B cell (primary cell): Measurements from ENCODE around the gene CEL. TPM values are rescaled to one million over a fixed set of nuclear protein-coding genes. Genes with fewer than 3 reads are reported as not detected.

ENCODE experiments used
- ATAC-seq: fragments of 200-7000 bp; cut with Tn5 transposase; one replicate; pipeline ENCODE4 v1.10.0; 2021; ENCODE audit warnings: low read depth, mild to moderate bottlenecking, moderate number of reproducible peaks, moderate library complexity
- CTCF ChIA-PET: fragments of 350-600 bp; sonication (Branson Sonifier 250); formaldehyde crosslinking; loops from one replicate; lab custom pipeline; 2021; ENCODE audit warnings: antibody characterized with exemption, inconsistent platforms; lab: Charles Lee
- POLR2A ChIA-PET: fragments of 350-600 bp; sonication (Branson Sonifier 250); formaldehyde crosslinking; loops from one replicate; lab custom pipeline; 2021; ENCODE audit warnings: antibody characterized with exemption; lab: Charles Lee
- DNase-seq: peaks from one replicate; pipeline ENCODE4 v3.0.0; 2013
- H2AFZ ChIP-seq: 2 replicates; pipeline ENCODE4 v1.6.1; 2012; ENCODE audit warnings: mild to moderate bottlenecking, low read depth, low read length; ENCODE audit not compliant: insufficient read depth, poor library complexity, severe bottlenecking
- H3K27ac ChIP-seq, 2 donors: 1 replicate in 1 of 2; 2 replicates in 1 of 2; pipeline ENCODE4 v1.5.1; 2012 to 2013; ENCODE audit warnings: low read length in 2 of 2, mild to moderate bottlenecking in 2 of 2, moderate library complexity in 1 of 2
- H3K27me3 ChIP-seq, 4 experiments: fragments of 200-600 bp in 1 of 4; sonication (generic) in 1 of 4; replicated peaks in 1 of 4; 1 replicate in 2 of 4; 2 replicates in 2 of 4; pipeline versions ENCODE4 v1.6.1 to v1.7.0; 2013 to 2016; ENCODE audit warnings: low read length in 3 of 4, mild to moderate bottlenecking in 2 of 4, mixed read lengths in 1 of 4, moderate library complexity in 1 of 4; ENCODE audit not compliant: insufficient read depth in 4 of 4, control insufficient read depth in 3 of 4; ENCODE audit errors: control extremely low read depth in 1 of 4
- H3K36me3 ChIP-seq, 2 experiments: replicated peaks in 1 of 2; 1 replicate in 1 of 2; 2 replicates in 1 of 2; pipeline versions ENCODE4 v1.6.1 to v1.7.1; 2013; ENCODE audit warnings: low read length in 1 of 2; ENCODE audit not compliant: insufficient read depth in 2 of 2, control insufficient read depth in 1 of 2; ENCODE audit errors: control extremely low read depth in 1 of 2, extremely low read depth in 1 of 2
- H3K4me1 ChIP-seq, 2 donors: fragments of 200-600 bp in 1 of 2; sonication (generic) in 1 of 2; 1 replicate in 1 of 2; 2 replicates in 1 of 2; pipeline versions ENCODE4 v1.5.1 to v1.6.1; 2013 to 2017; ENCODE audit warnings: low read length in 2 of 2; ENCODE audit not compliant: control insufficient read depth in 2 of 2, insufficient read depth in 2 of 2
- H3K4me2 ChIP-seq: replicated peaks from 2 replicates; pipeline ENCODE3; 2012; ENCODE audit warnings: mild to moderate bottlenecking, low read depth, low read length; ENCODE audit not compliant: poor library complexity, severe bottlenecking
- H3K4me3 ChIP-seq, 5 experiments: fragments of 200-600 bp in 1 of 5; sonication (generic) in 1 of 5; 1 replicate in 3 of 5; 2 replicates in 2 of 5; pipeline versions ENCODE4 v1.5.1 to v1.7.0; 2011 to 2016; ENCODE audit warnings: low read length in 4 of 5, mild to moderate bottlenecking in 4 of 5, low read depth in 2 of 5, control low read depth in 1 of 5, moderate library complexity in 1 of 5; ENCODE audit not compliant: insufficient read depth in 1 of 5; ENCODE audit errors: control extremely low read depth in 1 of 5, extremely low read depth in 1 of 5
- H3K79me2 ChIP-seq: fragments of 200-600 bp; sonication (generic); one replicate; pipeline ENCODE4 v1.6.0; 2016; ENCODE audit warnings: low read length; ENCODE audit not compliant: control insufficient read depth, insufficient read depth
- H3K9ac ChIP-seq: fragments of 200-600 bp; sonication (generic); 2 replicates; pipeline ENCODE4 v1.6.1; 2017; ENCODE audit warnings: mild to moderate bottlenecking, low read length, moderate library complexity
- H3K9me3 ChIP-seq, 3 donors: one replicate each; pipeline versions ENCODE4 v1.6.1 to v1.7.1; 2013; ENCODE audit warnings: low read length in 2 of 3; ENCODE audit not compliant: control insufficient read depth in 2 of 3, insufficient read depth in 1 of 3; ENCODE audit errors: control extremely low read depth in 1 of 3
- H4K20me1 ChIP-seq: 2 replicates; pipeline ENCODE4 v1.6.0; 2012; ENCODE audit warnings: mild to moderate bottlenecking, low read length; ENCODE audit not compliant: insufficient read depth, control insufficient read depth, poor library complexity, severe bottlenecking
- H3K27ac Mint-ChIP-seq: one replicate; pipeline ENCODE4 v1.8.0; 2021; ENCODE audit warnings: mixed read lengths
- H3K27me3 Mint-ChIP-seq: one replicate; pipeline ENCODE4 v1.8.0; 2021; ENCODE audit warnings: mixed read lengths
- H3K4me1 Mint-ChIP-seq: one replicate; pipeline ENCODE4 v1.8.0; 2021; ENCODE audit warnings: mixed read lengths
- H3K4me3 Mint-ChIP-seq: one replicate; pipeline ENCODE4 v1.8.0; 2021; ENCODE audit warnings: mixed read lengths
- H3K9me3 Mint-ChIP-seq: one replicate; pipeline ENCODE4 v1.8.0; 2022; ENCODE audit warnings: mixed read lengths; ENCODE audit not compliant: insufficient read depth
- CTCF ChIP-seq: fragments of 200-600 bp; IDR thresholded peaks from one replicate; pipeline ENCODE4 v1.8.0; 2022; ENCODE audit warnings: antibody characterized with exemption, mild to moderate bottlenecking
- EZH2 ChIP-seq: IDR thresholded peaks from 2 replicates; pipeline ENCODE4 v1.6.1; 2012; ENCODE audit warnings: borderline replicate concordance, low read depth, mild to moderate bottlenecking, moderate library complexity, low read length; ENCODE audit not compliant: insufficient read depth, poor library complexity, severe bottlenecking
- WGBS: methylation state at CpG from one replicate; pipeline ENCODE4 v1.1.5; 2013; ENCODE audit warnings: missing lambda C conversion rate; ENCODE audit not compliant: insufficient coverage; 5-methylcytosine and 5-hydroxymethylcytosine counted together
- intact Hi-C: fragments of 100-400 bp; cut with micrococcal nuclease; formaldehyde crosslinking; loops from one replicate; pipeline ENCODE4 v1.10.0; 2022
- polyA plus RNA-seq: library from polyadenylated mRNA; depleted of rRNA; stranded (reverse); fragments of >200 nt; gene quantifications from 2 replicates; pipeline ENCODE4 v1.2.3, GENCODE V29; 2012
- total RNA-seq, 2 donors: library from RNA; stranded (reverse); fragments of 120-200 nt in 1 of 2; gene quantifications; 1 replicate in 1 of 2; 2 replicates in 1 of 2; pipeline versions ENCODE4 v1.2.3 to v1.2.4, GENCODE V29; 2013 to 2022

CEL gene
- total and polyA plus RNA-seq, 2 donors (not counting 1 experiment from before 2014, with no cell fraction given) = 0.51 to 0.57 TPM

GRCh38 chr9:133119846-133120500, 58.2 kb downstream of the CEL start:
- H3K27me3 ChIP-seq = no peaks in the 10 kb centered on the region
- H2AFZ ChIP-seq = peak overlapping the region; percentile 28
- peaks cover 59% of the 10 kb centered on the region for H3K79me2 ChIP-seq
- no peak overlapping the region for H3K27ac ChIP-seq
- no peaks in the 10 kb centered on the region for H3K36me3 ChIP-seq
- H4K20me1 ChIP-seq = peaks cover 50% of the 10 kb centered on the region
- peak overlapping the region; percentile 86 for H3K4me3 Mint-ChIP-seq
- no peaks in the 10 kb centered on the region for H3K9me3 Mint-ChIP-seq
- H3K27me3 Mint-ChIP-seq = no peaks in the 10 kb centered on the region
- ChIA-PET POLR2A (interaction anchor here (1.4 kb wide), 1 partner anchor 11 kb away, joined by 3 read pairs; no protein-coding TSS in a partner anchor), CTCF (interaction anchor here (1.5 to 26.5 kb wide), 5 partner anchors 16 to 29 kb away, joined by 6 to 599 read pairs (median 11); no protein-coding TSS in a partner anchor)
- peak overlapping the region; percentile 100 for H3K4me2 ChIP-seq
- intact Hi-C loops = loop anchor here (10.0 kb wide), 1 partner anchor 355 kb away; the partner anchor contains the start of gene SLC2A6
- DNase-seq = no peak
- no peak for TF ChIP-seq EZH2
- TF ChIP-seq CTCF = no peak
- peak overlapping the region; percentile 78 for H3K9ac ChIP-seq
- no peak for ATAC-seq
- peak overlapping the region in 3 of 5 experiments; percentile 56 to 75 (median 66) for H3K4me3 ChIP-seq
- 90% methylated on average over 16 of the region's 21 CpGs for WGBS
- H3K4me1 Mint-ChIP-seq = peaks cover 63% of the 10 kb centered on the region
- H3K9me3 ChIP-seq = no peaks in the 10 kb centered on the region
- peaks cover 33 to 48% of the 10 kb centered on the region in 2 donors for H3K4me1 ChIP-seq
- peak overlapping the region; percentile 83 for H3K27ac Mint-ChIP-seq
